ENCODE measurements around the gene GSG1. TPM values are rescaled to one million over a fixed set of nuclear protein-coding genes. Genes with fewer than 3 reads are reported as not detected.

Gene GSG1
- total and polyA plus RNA-seq, 4 donors, result not detected

DNA sequence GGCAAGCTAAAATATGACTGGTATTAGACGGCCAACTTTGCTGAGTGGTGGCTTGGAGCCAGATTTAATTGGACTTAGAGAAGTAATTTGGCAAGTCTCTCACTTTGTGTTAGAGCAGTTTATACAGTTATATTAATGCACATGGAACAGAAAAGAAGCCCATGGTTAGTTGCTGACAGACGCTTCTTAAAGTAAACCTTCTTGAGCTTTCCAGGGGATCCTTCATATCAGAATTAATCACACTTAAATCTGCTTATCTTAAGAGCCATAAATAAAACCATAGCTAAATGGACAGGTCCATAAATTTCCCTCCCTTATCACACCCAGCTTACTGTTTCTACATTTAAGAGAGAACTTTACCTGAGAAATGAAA is 9.6 kb downstream of the GSG1 start:
- TF ChIP-seq, protein P1, sequence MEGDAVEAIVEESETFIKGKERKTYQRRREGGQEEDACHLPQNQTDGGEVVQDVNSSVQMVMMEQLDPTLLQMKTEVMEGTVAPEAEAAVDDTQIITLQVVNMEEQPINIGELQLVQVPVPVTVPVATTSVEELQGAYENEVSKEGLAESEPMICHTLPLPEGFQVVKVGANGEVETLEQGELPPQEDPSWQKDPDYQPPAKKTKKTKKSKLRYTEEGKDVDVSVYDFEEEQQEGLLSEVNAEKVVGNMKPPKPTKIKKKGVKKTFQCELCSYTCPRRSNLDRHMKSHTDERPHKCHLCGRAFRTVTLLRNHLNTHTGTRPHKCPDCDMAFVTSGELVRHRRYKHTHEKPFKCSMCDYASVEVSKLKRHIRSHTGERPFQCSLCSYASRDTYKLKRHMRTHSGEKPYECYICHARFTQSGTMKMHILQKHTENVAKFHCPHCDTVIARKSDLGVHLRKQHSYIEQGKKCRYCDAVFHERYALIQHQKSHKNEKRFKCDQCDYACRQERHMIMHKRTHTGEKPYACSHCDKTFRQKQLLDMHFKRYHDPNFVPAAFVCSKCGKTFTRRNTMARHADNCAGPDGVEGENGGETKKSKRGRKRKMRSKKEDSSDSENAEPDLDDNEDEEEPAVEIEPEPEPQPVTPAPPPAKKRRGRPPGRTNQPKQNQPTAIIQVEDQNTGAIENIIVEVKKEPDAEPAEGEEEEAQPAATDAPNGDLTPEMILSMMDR (IDR thresholded peaks at IDR 0.05; ENCODE audit: control extremely low read depth, extremely low read depth), result no peak
- Histone ChIP-seq H3K27me3 (ENCODE audit: control insufficient read depth in 3 of 3, insufficient read depth in 3 of 3, low read length in 2 of 3) (peaks cover 0 to 15% (median 0%) of the 10 kb centered on the region in 3 donors), H3K4me1 (ENCODE audit: control insufficient read depth in 5 of 5, insufficient read depth in 5 of 5, low read length in 5 of 5) (peaks cover 4 to 41% (median 15%) of the 10 kb centered on the region in 5 donors), H3K9ac (ENCODE audit: insufficient read depth in 1 of 2, low read length in 2 of 2) (no peak overlapping the region), H3K9me3 (ENCODE audit: control insufficient read depth in 4 of 4, insufficient read depth in 3 of 4, low read length in 3 of 4) (no peaks in the 10 kb centered on the region), H3K36me3 (ENCODE audit: control insufficient read depth in 4 of 4, insufficient read depth in 4 of 4, low read length in 4 of 4) (no peaks in the 10 kb centered on the region), H3K27ac (ENCODE audit: low read depth in 1 of 2, low read length in 1 of 2) (no peak overlapping the region), H3K4me3 (no peak overlapping the region)
- ATAC-seq (ENCODE audit: insufficient read depth, low FRiP score) (no peak), DNase-seq (peak; percentile 77 to 93 (median 89))
- WGBS, 2 donors, result 25% methylated on average over 2 of the region's 2 CpGs

DNA sequence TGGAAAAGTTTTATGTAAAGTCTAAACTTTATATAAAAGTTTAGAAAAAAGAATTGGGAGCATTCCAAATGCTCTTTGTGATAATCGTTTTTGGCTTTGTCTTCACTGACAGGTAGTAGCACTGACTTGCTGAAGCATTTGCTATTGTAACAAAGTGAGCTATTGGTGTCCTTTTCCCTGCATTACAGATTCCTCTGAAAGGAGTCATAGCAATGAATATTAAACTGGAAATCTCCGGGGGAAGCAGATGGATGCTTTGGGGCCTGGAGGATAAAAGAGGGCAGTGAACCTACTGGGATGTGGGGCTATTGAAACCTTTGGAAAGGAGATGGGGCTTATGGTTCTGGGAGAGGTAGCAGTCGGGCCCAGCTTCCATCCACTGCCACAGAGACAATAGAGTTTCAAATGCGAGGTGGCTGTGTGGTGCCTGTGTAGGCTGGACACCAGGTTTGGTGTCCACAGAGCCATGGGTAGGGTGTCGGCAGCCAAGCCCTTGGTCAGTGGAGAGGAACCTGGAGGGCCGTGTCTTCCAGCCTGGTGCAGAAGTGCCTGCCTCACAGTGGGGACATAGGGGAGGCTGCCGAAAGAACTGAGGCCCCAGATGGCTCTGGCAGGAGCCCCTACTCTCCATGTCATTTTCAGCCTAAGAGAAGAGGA is 10.1 kb downstream of the GSG1 start:
- TF ChIP-seq, protein P1 (IDR thresholded peaks at IDR 0.05; ENCODE audit: control extremely low read depth, extremely low read depth), result no peak
- H3K4me1 ChIP-seq (ENCODE audit: control insufficient read depth in 5 of 5, insufficient read depth in 5 of 5, low read length in 5 of 5), result peaks cover 4 to 36% (median 11%) of the 10 kb centered on the region in 5 donors
- DNase-seq, result no peak
- H3K9me3 ChIP-seq (ENCODE audit: control insufficient read depth in 4 of 4, insufficient read depth in 3 of 4, low read length in 3 of 4), result no peaks in the 10 kb centered on the region
- H3K9ac ChIP-seq (ENCODE audit: insufficient read depth in 1 of 2, low read length in 2 of 2), result no peak overlapping the region
- H3K27ac ChIP-seq (ENCODE audit: low read depth in 1 of 2, low read length in 1 of 2), result no peak overlapping the region
- H3K36me3 ChIP-seq (ENCODE audit: control insufficient read depth in 4 of 4, insufficient read depth in 4 of 4, low read length in 4 of 4), result no peaks in the 10 kb centered on the region
- ATAC-seq (ENCODE audit: insufficient read depth, low FRiP score), result no peak
- 72 to 78% methylated on average over 7 of the region's 7 CpGs for WGBS, 2 donors
- no peak overlapping the region for H3K4me3 ChIP-seq
- H3K27me3 ChIP-seq (ENCODE audit: control insufficient read depth in 3 of 3, insufficient read depth in 3 of 3, low read length in 2 of 3), result peaks cover 0 to 20% (median 0%) of the 10 kb centered on the region in 3 donors

DNA sequence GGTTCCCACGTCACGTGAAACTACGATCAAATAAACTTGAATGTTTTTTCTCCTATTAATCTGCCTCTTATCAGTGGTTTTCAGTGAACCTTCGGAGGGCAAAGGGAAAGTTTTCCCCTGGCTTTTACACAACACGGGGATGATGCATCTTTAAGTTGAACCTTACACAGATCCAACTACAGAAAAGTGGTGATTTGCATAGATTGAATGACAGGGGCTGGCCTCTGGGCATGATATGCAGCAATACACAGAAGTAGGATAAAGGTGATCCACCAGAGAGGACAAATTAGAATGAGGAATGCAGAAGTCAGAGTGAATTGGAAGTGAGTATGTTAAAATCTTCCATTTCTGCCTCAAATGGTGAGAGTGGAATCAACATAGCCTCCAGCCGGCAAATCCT is 11.6 kb downstream of the GSG1 start:
- H3K36me3 ChIP-seq (ENCODE audit: control insufficient read depth in 4 of 4, insufficient read depth in 4 of 4, low read length in 4 of 4), result no peaks in the 10 kb centered on the region

More for the DNA sequence above, 11.6 kb downstream of the GSG1 start:
- no peak overlapping the region for H3K9ac ChIP-seq (ENCODE audit: insufficient read depth in 1 of 2, low read length in 2 of 2)
- 95% methylated on average over 6 of the region's 6 CpGs for WGBS, 2 donors
- ATAC-seq (ENCODE audit: insufficient read depth, low FRiP score) (no peak), DNase-seq (no peak)
- peaks cover 0 to 25% (median 0%) of the 10 kb centered on the region in 3 donors for H3K27me3 ChIP-seq (ENCODE audit: control insufficient read depth in 3 of 3, insufficient read depth in 3 of 3, low read length in 2 of 3)
- H3K4me3 ChIP-seq, result no peak overlapping the region
- TF ChIP-seq, protein P1 (IDR thresholded peaks at IDR 0.05; ENCODE audit: control extremely low read depth, extremely low read depth), result no peak
- peaks cover 3 to 28% (median 5%) of the 10 kb centered on the region in 5 donors for H3K4me1 ChIP-seq (ENCODE audit: control insufficient read depth in 5 of 5, insufficient read depth in 5 of 5, low read length in 5 of 5)
- H3K27ac ChIP-seq (ENCODE audit: low read depth in 1 of 2, low read length in 1 of 2), result no peak overlapping the region
- H3K9me3 ChIP-seq (ENCODE audit: control insufficient read depth in 4 of 4, insufficient read depth in 3 of 4, low read length in 3 of 4), result no peaks in the 10 kb centered on the region

Measured in lung (tissue), 12 donors.